GM18505 (cell line): ENCODE results near the gene FKBP7.

Experiments used
- ATAC-seq: cut with Tn5 transposase; IDR thresholded peaks from one replicate; pipeline ENCODE4 v1.9.1; 2021; ENCODE audit not compliant: unreplicated experiment
- POLR2A ChIP-seq: IDR thresholded peaks from 4 replicates; pipeline ENCODE4 v1.6.1; 2011; ENCODE audit warnings: borderline replicate concordance; ENCODE audit not compliant: insufficient read depth, insufficient read length; ENCODE audit errors: extremely low read depth

FKBP7 gene

DNA sequence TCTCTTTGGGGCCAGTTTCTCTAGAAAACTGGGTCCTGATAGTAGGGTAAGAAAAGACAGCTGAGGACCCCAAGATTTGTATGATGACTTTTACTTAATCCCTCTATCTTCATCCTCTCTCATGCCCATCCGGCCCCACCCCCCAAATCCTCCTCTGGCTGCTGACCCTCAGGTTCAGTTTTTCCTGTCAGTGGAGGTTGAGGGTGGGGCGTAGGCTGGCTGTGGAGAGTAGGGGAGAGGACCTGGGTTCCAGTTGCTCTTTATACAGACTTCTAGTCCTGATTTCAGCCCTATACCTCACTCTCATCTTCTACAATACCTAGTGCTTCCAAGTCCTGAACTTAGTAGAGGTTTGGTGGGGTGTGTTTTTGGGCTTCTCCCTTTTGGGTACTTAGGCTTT, 30.2 kb upstream of the FKBP7 start:
- no peak for TF ChIP-seq POLR2A
- ATAC-seq, result no peak

GRCh38 chr2:178506949-178507348, 28.5 kb upstream of the FKBP7 start:
- ATAC-seq, result no peak
- no peak for TF ChIP-seq POLR2A

DNA sequence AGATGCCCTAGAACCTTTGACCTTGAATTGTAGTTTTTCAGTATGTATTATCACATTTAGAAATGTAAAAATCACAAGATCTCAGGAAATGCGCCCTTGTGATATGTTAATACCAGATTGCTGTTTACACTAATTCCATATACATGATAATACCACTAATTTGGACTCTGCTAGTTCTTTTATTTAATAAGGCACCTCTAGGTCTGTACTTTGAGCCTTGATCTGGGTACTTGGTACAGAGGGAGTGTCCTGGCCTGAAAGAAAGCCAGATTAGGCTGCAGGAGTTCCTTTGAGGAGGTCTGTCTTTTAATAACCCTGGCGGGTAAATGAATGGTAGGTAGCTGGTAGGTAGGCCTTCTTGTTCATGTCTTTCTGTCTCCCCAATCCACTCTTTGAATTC, 28.1 kb upstream of the FKBP7 start:
- ATAC-seq, result no peak
- no peak for TF ChIP-seq POLR2A

DNA sequence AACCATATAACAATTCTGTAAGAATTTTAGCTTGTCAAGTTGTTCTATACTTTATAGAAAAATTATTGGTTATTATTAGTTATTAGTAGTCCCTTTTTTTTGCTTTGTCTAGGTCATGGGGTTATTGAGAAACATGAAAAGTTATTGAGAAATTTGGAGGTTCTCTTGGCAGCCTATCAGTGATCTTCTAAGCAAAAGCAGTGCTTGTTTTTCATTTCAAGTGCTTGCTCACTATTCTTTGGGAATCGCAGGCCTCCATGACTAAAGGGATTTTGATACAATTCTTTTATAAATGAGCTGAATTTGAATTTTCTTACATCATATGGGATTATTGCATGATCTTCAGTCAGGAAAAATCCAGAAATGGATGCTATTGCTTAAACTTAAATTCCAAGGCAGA, 27.7 kb upstream of the FKBP7 start:
- no peak for ATAC-seq
- TF ChIP-seq POLR2A, result no peak

GRCh38 chr2:178502751-178503150, 24.4 kb upstream of the FKBP7 start:
- no peak for TF ChIP-seq POLR2A
- no peak for ATAC-seq

GRCh38 chr2:178499640-178500039, 21.2 kb upstream of the FKBP7 start:
- TF ChIP-seq POLR2A, result no peak
- ATAC-seq, result no peak

- no peak for TF ChIP-seq POLR2A
- no peak for ATAC-seq
These were observed 19.7 kb upstream of the FKBP7 start for GRCh38 chr2:178498137-178498536.

GRCh38 chr2:178496049-178496448, 17.6 kb upstream of the FKBP7 start:
- no peak for ATAC-seq
- no peak for TF ChIP-seq POLR2A

- no peak for TF ChIP-seq POLR2A
- ATAC-seq, result no peak
These were observed 13.2 kb upstream of the FKBP7 start for GRCh38 chr2:178491612-178492011.

GRCh38 chr2:178485356-178485755, 7.0 kb upstream of the FKBP7 start:
- ATAC-seq, result no peak
- no peak for TF ChIP-seq POLR2A

- TF ChIP-seq POLR2A, result no peak
- no peak for ATAC-seq
These were observed 6.0 kb upstream of the FKBP7 start for GRCh38 chr2:178484245-178485041.

DNA sequence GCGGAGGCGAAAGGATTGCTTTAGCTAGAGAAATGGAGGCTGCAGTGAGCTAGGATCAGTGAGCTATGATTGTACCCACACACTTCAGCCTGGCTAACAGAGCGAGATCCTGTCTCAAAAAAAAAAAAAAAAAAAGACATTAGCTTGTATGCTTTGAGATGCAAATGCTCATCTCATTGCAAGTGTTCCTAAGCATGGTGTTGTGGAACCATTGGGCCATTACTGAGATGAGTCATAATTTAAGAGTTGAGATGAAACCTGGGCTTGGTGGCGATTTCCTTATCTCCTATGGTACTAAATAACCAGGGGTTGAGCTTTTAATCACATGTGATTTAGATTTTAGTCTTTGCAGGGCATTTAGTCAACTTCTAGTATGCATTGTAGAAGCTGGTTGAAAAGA, 4.0 kb upstream of the FKBP7 start:
- ATAC-seq, result peak; percentile 26
- no peak for TF ChIP-seq POLR2A

DNA sequence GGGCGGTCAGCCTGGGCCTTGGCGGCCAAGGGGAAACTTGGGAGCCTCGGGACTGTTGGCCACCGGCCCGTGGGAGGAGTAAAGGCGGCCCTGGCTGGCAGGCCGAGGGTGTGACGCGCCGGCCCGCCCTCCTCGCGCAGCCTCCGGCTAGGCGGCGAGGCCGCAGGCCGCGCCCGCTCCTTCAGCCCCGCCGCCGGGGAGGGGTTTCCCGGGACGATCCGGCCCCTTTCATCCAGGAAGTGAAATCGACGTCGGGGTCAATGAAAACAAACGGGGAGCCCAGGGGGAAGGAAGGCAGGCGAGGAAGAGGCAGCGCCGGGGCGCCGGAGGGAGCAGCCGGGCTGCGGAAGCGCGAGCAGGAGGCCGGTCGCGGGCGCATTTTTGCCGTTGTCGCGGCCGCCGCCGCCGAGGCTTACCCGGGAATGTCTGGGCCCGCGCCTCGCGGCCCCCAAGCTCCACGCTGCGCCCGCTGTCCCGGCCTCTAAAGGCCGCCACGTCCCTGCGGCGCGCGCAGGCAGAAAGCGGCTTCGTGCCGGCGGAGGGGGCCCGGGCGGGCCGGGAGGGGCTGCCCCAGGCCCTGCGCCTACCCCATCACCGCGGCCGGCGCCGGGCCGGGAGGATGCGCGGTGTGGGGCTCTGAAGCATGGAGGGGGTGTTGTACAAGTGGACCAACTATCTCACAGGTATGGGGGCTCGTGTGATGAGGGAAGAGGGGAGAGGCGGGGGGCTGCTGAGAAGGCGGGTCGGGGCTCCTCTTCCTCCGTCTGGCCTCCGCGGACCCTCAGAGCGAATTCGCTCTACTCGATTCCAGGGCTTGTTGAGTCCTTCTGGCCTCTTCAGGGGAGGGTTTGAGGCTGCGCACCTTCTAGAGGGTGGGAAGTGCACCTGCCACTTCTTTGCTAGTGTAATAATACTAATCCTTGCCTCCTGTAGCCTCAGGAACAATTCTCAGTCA, 2.1 kb upstream of the FKBP7 start, which contains the start of gene PLEKHA3:
Gene PLEKHA3, plus strand, starts transcription at position 231 of the 955 bp plus-strand sequence. Its CDS starts 413 bp downstream, at position 644.
- TF ChIP-seq POLR2A, result peak; percentile 70
- ATAC-seq, result peak; percentile 56
